NCI-H226 (cell line): ENCODE measurements around the gene PRRG3.

ENCODE experiments used
- DNase-seq: peaks from one replicate; pipeline ENCODE4 v3.0.0-alpha.2; 2015

The PRRG3 gene

GRCh38 chrX:151746502-151746901 lies 51.2 kb downstream of the PRRG3 start:
- no peak for DNase-seq

- no peak for DNase-seq
Observed at GRCh38 chrX:151750511-151750910, 55.3 kb downstream of the PRRG3 start.

GRCh38 chrX:151752847-151753246 lies 57.6 kb downstream of the PRRG3 start:
- DNase-seq: no peak

- peak; percentile 35 for DNase-seq
Observed at GRCh38 chrX:151753313-151754046, 58.2 kb downstream of the PRRG3 start.

GRCh38 chrX:151754047-151754429 lies 58.8 kb downstream of the PRRG3 start:
- no peak for DNase-seq

GRCh38 chrX:151754641-151755215 lies 59.5 kb downstream of the PRRG3 start:
- DNase-seq: no peak
